Kidney epithelial cell (primary cell): Measurements from ENCODE around the gene SPECC1. TPM values are rescaled to one million over a fixed set of nuclear protein-coding genes. Genes with fewer than 3 reads are reported as not detected.

Experiments
- DNase-seq: peaks from one replicate; pipeline ENCODE4 v3.0.0-alpha.2; 2010; ENCODE audit warnings: low read depth
- H3K27me3 ChIP-seq: 2 replicates; pipeline ENCODE4 v1.6.0; 2011; ENCODE audit warnings: low read length; ENCODE audit not compliant: control insufficient read depth, insufficient read depth
- H3K36me3 ChIP-seq: 2 replicates; pipeline ENCODE4 v1.5.1; 2011; ENCODE audit warnings: low read length; ENCODE audit not compliant: control insufficient read depth, insufficient read depth
- H3K4me3 ChIP-seq: 2 replicates; pipeline ENCODE4 v1.5.1; 2011; ENCODE audit warnings: low read depth, mild to moderate bottlenecking, control low read depth, low read length
- total RNA-seq: library from RNA; depleted of rRNA; stranded (reverse); fragments of >200 nt; gene quantifications from 2 replicates; pipeline ENCODE4 v1.2.3, GENCODE V29; 2015
- TF ChIP-seq, protein P1 (sequence below): IDR thresholded peaks from 2 replicates; pipeline ENCODE4 v1.5.1; 2011; ENCODE audit warnings: mild to moderate bottlenecking, moderate library complexity, low read length, control low read depth, inconsistent platforms; ENCODE audit not compliant: insufficient read depth, poor library complexity, severe bottlenecking

Gene SPECC1
- total RNA-seq, 1 donor from 2014 or later = 62.3 TPM

DNA sequence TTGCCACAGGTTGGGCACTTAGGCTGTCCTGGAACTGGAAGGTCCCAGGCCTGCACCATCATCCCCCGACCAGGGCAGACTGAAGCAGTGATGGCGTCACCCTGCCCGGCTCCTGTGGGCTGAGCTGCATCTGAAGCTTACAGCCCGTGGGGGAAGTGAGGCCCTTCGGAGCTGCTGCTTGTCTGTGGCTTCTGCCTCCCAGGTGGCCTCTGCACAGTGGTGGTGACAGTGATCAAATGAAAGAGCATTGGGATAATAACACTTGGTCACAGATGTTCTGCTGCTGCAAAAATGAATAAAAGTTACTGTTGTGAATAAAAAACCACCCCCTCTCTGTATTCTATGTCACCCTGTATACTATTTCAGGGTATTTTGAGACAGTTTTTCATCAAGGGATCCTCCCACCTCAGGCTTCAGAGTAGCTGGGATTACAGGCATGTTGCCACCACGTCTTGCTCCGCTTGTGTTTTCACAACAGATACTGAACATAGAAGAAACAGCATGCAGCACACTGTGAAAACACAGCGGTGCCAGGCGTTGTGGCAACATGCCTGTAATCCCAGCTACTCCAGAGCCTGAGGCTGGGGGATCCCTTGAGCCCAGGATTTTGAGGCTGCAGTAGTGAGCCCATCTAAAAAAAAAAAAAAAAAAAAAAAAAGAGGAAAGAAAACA lies 293.2 kb downstream of the SPECC1 start:
- DNase-seq = no peak
- Histone ChIP-seq H3K4me3 (no peak overlapping the region), H3K36me3 (no peaks in the 10 kb centered on the region), H3K27me3 (no peaks in the 10 kb centered on the region)
- TF ChIP-seq, protein P1, sequence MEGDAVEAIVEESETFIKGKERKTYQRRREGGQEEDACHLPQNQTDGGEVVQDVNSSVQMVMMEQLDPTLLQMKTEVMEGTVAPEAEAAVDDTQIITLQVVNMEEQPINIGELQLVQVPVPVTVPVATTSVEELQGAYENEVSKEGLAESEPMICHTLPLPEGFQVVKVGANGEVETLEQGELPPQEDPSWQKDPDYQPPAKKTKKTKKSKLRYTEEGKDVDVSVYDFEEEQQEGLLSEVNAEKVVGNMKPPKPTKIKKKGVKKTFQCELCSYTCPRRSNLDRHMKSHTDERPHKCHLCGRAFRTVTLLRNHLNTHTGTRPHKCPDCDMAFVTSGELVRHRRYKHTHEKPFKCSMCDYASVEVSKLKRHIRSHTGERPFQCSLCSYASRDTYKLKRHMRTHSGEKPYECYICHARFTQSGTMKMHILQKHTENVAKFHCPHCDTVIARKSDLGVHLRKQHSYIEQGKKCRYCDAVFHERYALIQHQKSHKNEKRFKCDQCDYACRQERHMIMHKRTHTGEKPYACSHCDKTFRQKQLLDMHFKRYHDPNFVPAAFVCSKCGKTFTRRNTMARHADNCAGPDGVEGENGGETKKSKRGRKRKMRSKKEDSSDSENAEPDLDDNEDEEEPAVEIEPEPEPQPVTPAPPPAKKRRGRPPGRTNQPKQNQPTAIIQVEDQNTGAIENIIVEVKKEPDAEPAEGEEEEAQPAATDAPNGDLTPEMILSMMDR = no peak

DNA sequence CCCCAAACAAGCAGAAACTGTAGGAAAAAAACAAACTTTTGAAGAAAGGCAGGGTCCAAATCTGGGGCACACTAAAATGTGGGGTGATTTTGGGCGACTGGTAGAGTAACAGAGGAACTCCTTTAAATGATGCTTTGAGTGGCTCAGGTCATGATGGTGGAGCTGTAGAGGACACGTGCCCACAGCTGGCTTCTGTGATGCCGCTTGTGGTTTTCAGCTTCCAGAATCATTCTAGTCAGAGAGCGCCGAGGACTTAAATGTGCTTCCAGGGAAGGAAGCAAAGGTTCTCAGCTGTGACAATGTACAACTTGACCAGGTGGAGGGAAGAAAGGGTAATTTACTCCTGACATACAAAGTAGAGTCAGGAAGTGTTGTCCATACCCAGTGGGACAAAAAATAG lies 295.8 kb downstream of the SPECC1 start:
- Histone ChIP-seq H3K27me3 (no peaks in the 10 kb centered on the region), H3K36me3 (no peaks in the 10 kb centered on the region), H3K4me3 (no peak overlapping the region)
- no peak for DNase-seq
- TF ChIP-seq, protein P1 = no peak

DNA sequence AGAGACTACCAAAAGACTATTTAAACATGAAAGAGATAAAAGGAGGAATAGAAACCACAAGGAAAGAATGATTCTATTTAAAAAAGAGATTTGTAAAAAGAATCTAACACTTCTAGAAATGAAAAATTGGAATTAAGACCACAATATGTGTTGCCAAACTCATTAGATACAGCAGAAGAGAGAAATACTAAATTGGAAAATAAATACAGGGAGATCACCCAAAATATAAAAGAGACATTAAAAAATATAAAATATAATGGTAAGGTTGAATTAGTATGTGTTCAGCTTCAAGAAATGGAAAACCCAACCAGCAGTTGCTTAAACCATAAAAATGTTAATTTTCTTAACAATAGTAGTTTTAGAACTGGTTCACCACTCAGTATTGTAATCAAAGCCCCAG lies 297.8 kb downstream of the SPECC1 start:
- TF ChIP-seq, protein P1 = no peak
- Histone ChIP-seq H3K36me3 (no peaks in the 10 kb centered on the region), H3K27me3 (no peaks in the 10 kb centered on the region), H3K4me3 (no peak overlapping the region)
- no peak for DNase-seq

DNA sequence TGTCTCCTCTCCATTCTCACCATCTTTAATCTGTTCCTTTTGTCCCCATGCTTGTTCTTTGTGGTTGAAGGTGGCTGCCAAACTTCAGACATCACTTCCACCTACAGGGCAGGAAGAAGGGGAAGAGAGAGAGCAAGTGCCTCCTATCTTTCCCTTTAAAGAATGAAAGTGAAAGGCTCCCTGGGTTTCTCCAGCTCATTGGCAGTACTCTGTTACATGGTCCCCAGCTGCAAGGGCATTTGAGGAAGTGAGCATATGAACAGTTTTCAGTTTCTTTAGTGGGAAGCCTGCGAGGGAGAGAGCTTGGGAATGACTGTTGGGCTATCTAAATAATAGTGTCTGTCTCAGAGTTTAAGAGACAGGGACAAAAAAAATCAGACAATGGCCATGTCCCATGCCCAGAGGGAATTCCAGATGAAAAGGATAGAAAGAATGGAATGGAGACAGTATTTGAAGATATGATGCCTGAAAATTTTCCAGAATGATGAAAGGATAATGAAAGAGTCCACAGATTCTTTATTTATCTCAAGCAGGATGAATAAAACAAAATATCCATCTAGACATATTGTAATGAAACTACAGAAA lies 298.3 kb downstream of the SPECC1 start:
- Histone ChIP-seq H3K27me3 (no peaks in the 10 kb centered on the region), H3K4me3 (no peak overlapping the region), H3K36me3 (no peaks in the 10 kb centered on the region)
- TF ChIP-seq, protein P1 = no peak
- no peak for DNase-seq

DNA sequence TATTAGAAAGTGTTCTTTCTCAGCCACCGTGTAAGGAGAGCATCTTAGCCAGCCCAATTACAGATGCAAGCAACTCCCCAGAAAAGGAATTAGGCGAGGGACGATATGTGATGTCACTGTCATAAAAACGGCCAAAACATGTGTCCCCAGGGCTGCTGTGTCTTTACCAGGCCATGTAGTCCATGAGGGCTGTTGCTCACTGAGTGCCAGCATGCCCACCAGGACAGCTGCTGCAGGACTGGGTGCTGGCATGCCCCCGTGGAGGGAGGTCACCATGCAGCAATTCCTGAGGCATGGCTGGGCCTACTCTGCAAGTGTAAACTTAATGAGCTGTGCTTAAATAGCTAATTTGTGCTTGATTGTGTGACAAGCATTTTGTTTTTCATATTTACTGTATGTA lies 301.3 kb downstream of the SPECC1 start:
- no peak overlapping the region for H3K4me3 ChIP-seq
- no peaks in the 10 kb centered on the region for H3K27me3 ChIP-seq
- TF ChIP-seq, protein P1 = no peak
- H3K36me3 ChIP-seq = no peaks in the 10 kb centered on the region
- DNase-seq = no peak

DNA sequence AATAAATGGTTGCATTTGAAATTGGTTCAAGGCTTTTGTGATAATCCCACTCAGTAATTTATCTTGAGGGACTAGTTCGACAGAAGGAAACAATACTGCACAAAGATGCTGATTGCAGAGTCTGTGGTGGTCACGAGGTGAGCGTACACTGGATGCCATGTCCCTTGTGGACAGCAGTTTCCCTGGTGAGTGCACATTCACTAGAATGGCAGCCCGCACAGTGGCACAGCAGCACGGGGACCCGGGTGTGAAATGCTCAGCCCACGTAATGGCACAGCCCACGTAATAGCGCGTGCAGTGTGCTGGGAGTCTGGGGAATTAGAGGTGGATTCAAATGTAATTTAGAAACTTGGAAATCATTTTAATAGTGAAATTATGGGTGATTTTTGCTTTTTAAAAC lies 304.1 kb downstream of the SPECC1 start:
- TF ChIP-seq, protein P1 = no peak
- Histone ChIP-seq H3K27me3 (no peaks in the 10 kb centered on the region), H3K36me3 (no peaks in the 10 kb centered on the region), H3K4me3 (no peak overlapping the region)
- no peak for DNase-seq
